D721Med (cell line): ENCODE data around the gene HECA.

Experiments
- DNase-seq: peaks from one replicate; pipeline ENCODE4 v3.0.0; 2011; ENCODE audit warnings: low spot score; ENCODE audit not compliant: insufficient read length
- FAIRE-seq: peaks from 2 replicates; lab custom pipeline; 2011; peaks lifted over from hg19 to GRCh38; lab: Jason Lieb, UNC
- TF ChIP-seq, protein P1 (sequence below): IDR thresholded peaks from 2 replicates; pipeline ENCODE4 v1.5.1; 2012; ENCODE audit warnings: mild to moderate bottlenecking, control low read depth; ENCODE audit not compliant: insufficient read depth; ENCODE audit errors: missing control alignments

Gene HECA

DNA sequence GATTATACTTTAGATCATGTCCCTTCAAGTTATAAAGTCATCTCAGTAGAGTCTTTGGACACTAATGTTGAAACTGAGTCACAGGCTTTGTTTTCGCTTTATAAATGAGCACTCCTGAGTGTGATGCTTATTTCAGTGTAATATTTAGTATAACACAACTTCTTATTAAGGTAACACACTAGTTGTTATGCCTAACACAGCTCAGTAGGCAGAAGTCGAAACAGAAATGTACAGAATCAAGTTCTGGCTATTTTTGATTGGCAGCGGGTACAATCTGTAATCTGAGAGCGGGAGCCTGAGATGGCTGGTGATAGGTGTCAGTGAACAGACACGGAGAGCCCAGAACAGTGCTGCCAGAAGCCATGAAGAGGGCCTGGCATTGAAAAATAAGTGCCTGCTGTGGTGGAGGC, 11.4 kb downstream of the HECA start:
- no peak for FAIRE-seq
- DNase-seq = no peak
- TF ChIP-seq, protein P1, sequence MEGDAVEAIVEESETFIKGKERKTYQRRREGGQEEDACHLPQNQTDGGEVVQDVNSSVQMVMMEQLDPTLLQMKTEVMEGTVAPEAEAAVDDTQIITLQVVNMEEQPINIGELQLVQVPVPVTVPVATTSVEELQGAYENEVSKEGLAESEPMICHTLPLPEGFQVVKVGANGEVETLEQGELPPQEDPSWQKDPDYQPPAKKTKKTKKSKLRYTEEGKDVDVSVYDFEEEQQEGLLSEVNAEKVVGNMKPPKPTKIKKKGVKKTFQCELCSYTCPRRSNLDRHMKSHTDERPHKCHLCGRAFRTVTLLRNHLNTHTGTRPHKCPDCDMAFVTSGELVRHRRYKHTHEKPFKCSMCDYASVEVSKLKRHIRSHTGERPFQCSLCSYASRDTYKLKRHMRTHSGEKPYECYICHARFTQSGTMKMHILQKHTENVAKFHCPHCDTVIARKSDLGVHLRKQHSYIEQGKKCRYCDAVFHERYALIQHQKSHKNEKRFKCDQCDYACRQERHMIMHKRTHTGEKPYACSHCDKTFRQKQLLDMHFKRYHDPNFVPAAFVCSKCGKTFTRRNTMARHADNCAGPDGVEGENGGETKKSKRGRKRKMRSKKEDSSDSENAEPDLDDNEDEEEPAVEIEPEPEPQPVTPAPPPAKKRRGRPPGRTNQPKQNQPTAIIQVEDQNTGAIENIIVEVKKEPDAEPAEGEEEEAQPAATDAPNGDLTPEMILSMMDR = no peak

DNA sequence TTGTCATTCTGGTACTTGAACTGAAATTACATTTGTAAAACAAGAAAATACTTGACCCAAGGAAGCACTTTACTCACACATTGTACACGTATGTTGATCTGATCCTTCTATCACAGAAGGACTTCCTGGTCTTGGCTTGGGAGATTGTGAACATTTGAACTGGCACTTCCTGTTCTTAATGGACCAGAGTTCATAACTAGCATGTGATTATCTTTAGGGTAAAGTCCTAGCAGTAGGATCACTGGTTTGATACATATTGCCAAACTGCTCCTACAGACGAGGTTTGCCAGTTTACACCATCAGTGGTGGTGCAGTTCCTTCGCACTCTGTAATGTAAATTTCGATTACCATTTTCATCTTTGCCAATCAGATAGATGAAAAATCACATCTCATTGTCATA, 12.7 kb downstream of the HECA start:
- FAIRE-seq (no peak), DNase-seq (no peak)
- TF ChIP-seq, protein P1 = no peak

DNA sequence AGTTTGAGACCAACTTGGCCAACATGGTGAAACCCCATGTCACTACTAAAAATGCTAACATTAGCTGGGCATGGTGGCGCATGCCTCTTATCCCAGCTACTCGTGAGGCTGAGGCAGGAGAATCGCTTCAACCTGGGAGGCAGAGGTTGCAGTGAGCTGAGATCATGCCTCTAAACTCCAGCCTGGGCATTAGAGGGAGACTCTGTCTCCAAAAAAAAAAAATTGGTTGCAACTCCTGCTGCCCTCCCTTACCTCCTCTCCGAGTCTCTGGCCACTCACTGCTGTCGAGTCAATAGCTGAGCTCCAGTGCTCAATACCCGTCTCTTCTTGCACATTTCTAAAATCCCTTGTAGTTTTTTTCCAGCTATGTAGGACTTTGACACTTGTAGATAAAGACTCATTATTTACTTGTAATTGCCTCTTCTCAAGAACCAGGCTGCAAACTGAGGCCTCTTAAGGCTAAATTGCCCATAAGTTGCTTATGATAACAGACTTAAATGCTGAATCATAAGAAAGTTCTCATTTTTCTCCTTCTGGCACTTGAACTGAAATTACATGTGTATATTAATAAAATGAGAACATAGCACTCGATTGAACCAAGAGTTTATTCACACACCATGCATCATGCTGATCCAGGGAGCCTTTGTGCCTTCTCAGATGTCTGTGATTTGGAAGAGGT, 13.8 kb downstream of the HECA start:
- DNase-seq (no peak), FAIRE-seq (no peak)
- TF ChIP-seq, protein P1 = no peak

DNA sequence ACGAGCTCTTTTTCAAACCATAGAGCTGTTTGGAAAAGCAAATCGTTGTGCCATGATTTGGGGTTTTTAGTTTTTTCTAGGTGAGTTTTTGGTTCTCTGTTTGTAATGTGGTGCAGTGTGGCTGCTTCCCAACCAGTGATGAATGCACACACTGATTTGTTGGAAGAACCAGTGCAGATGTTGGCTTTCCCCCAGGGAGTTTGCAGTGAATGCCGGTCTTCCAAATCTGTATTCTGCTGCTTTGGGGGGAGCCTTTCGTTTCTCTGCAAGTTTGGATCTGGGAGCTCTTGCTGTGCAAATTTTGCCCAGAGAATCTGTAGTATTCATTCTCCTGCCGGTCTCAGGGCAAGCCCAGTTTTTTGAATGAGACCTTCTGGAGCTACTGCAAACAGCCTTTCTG, 14.5 kb downstream of the HECA start:
- no peak for FAIRE-seq
- TF ChIP-seq, protein P1 = no peak

DNA sequence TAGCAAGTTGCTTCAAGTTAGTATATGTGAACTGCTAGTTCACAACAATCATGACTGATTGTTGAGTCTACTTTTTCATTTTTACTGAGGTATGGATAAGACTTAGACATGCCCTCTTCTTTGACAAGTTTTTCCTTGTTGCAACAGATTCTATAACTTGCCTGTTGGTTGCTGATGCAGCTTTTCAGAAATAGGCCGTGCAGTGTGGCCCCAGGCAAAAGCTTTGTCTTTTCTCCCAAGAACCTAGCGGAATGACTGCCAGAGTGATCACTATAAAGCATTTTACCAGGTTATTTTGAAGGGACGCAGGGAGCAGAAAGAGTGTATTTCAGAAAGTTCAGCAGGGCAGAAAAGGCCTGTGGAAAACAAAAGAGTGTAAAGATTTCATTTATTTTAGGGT, 16.0 kb downstream of the HECA start:
- FAIRE-seq = no peak
- DNase-seq = no peak
- TF ChIP-seq, protein P1 = no peak

More for the DNA sequence above, 14.5 kb downstream of the HECA start:
- DNase-seq = no peak

DNA sequence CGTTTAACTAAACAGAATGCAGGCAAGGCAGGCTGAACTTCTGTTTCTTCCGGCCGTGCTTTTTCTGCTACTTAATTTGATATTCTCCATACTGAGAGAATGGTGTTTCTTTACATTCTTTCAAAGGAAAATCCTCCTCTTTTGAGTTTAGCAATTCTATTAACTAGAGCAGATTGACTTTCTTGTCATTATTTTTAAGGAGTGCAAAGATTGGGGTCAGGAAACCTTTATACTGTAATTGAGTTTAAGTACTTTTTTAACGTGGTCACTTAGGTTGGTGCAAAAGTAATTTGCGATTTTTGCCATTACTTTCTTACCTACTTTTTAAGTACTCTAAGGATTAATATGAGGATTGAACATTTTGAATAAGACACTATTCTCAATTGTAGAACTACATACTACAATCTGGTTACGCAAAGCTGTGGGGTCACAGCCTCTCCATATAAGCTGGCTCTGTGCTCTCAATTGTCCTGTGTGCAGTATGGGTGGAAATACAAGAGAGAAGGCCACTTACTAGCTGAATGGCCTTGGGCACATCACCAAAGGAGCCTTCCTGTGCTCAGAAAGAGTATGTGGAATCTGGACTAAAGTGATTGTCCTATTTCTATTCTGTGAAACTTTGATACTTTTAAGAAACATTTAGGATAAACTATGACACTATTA, 16.7 kb downstream of the HECA start:
- no peak for FAIRE-seq
- TF ChIP-seq, protein P1 = no peak
- no peak for DNase-seq
